Tibial nerve (tissue), 4 donors: Measurements from ENCODE around the gene AGO3. TPM values are rescaled to one million over a fixed set of nuclear protein-coding genes. Genes with fewer than 3 reads are reported as not detected.

Experiments
- DNase-seq, 2 donors: peaks; one replicate each; pipeline ENCODE4 v3.0.0-alpha.2; 2019; ENCODE audit warnings: low spot score in 2 of 2
- H3K27ac ChIP-seq, 4 donors: fragments of 200-600 bp; sonication (generic) in 3 of 4; one replicate each; pipeline ENCODE4 v1.5.1; 2017 to 2019; ENCODE audit warnings: mild to moderate bottlenecking in 1 of 4
- H3K27me3 ChIP-seq, 2 donors: fragments of 200-600 bp; sonication (generic) in 1 of 2; one replicate each; pipeline versions ENCODE4 v1.5.1 to v1.6.0; 2017 to 2019
- H3K36me3 ChIP-seq, 3 donors: fragments of 200-600 bp; sonication (generic); one replicate each; pipeline ENCODE4 v1.5.1; 2018 to 2019
- H3K4me1 ChIP-seq, 4 donors: fragments of 200-600 bp; sonication (generic) in 3 of 4; one replicate each; pipeline ENCODE4 v1.5.1; 2017 to 2019
- H3K4me3 ChIP-seq, 4 donors: fragments of 200-600 bp; sonication (generic) in 3 of 4; one replicate each; pipeline ENCODE4 v1.5.1; 2017 to 2019; ENCODE audit warnings: mild to moderate bottlenecking in 1 of 4, moderate library complexity in 1 of 4
- H3K9me3 ChIP-seq, 4 donors: fragments of 200-600 bp; sonication (generic) in 3 of 4; one replicate each; pipeline ENCODE4 v1.5.1; 2017 to 2019
- EP300 ChIP-seq, 2 donors: sonication (generic); formaldehyde crosslinking; IDR thresholded peaks; one replicate each; pipeline ENCODE4 v1.6.1; 2017; ENCODE audit warnings: antibody characterized with exemption in 2 of 2, mild to moderate bottlenecking in 1 of 2
- POLR2A ChIP-seq, 2 donors: fragments of 450-650 bp; IDR thresholded peaks; one replicate each; pipeline ENCODE4 v1.6.1; 2017; ENCODE audit warnings: antibody characterized with exemption in 2 of 2, mild to moderate bottlenecking in 2 of 2, moderate library complexity in 2 of 2
- WGBS, 2 donors: methylation state at CpG; one replicate each; pipeline ENCODE4 v1.1.5; 2018; 5-methylcytosine and 5-hydroxymethylcytosine counted together
- total RNA-seq, 4 donors: library from RNA; depleted of rRNA; stranded (reverse); fragments of >200 nt; gene quantifications; one replicate each; pipeline ENCODE4 v1.1.0, GENCODE V29; 2016
- TF ChIP-seq, protein P1 (sequence below), 5 experiments: fragments of 200-600 bp in 3 of 5; fragments of 450-650 bp in 2 of 5; sonication (generic) in 3 of 5; IDR thresholded peaks; one replicate each; pipeline ENCODE4 v1.5.1; 2016 to 2019; ENCODE audit warnings: antibody characterized with exemption in 5 of 5, mild to moderate bottlenecking in 3 of 5, moderate library complexity in 2 of 5

AGO3 gene
- total RNA-seq, 4 donors from 2014 or later = 16.2 to 31.8 (median 27.7) TPM

- no peak overlapping the region for H3K4me3 ChIP-seq
- no peak for TF ChIP-seq EP300 (IDR thresholded peaks at IDR 0.05)
- no peak for TF ChIP-seq POLR2A (IDR thresholded peaks at IDR 0.05)
- TF ChIP-seq, protein P1, sequence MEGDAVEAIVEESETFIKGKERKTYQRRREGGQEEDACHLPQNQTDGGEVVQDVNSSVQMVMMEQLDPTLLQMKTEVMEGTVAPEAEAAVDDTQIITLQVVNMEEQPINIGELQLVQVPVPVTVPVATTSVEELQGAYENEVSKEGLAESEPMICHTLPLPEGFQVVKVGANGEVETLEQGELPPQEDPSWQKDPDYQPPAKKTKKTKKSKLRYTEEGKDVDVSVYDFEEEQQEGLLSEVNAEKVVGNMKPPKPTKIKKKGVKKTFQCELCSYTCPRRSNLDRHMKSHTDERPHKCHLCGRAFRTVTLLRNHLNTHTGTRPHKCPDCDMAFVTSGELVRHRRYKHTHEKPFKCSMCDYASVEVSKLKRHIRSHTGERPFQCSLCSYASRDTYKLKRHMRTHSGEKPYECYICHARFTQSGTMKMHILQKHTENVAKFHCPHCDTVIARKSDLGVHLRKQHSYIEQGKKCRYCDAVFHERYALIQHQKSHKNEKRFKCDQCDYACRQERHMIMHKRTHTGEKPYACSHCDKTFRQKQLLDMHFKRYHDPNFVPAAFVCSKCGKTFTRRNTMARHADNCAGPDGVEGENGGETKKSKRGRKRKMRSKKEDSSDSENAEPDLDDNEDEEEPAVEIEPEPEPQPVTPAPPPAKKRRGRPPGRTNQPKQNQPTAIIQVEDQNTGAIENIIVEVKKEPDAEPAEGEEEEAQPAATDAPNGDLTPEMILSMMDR (IDR thresholded peaks at IDR 0.05) = no peak
- WGBS, 2 donors = 91 to 95% methylated on average over 1 of the region's 1 CpG
- H3K4me1 ChIP-seq = no peaks in the 10 kb centered on the region
- no peaks in the 10 kb centered on the region for H3K27me3 ChIP-seq
- H3K27ac ChIP-seq = no peak overlapping the region
- DNase-seq = no peak
- H3K9me3 ChIP-seq = no peaks in the 10 kb centered on the region
- peaks cover 0 to 49% (median 0%) of the 10 kb centered on the region in 3 donors for H3K36me3 ChIP-seq
Observed at GRCh38 chr1:35988237-35988636, 57.3 kb downstream of the AGO3 start.

- no peak for TF ChIP-seq EP300 (IDR thresholded peaks at IDR 0.05)
- 97 to 100% methylated on average over 3 of the region's 3 CpGs for WGBS, 2 donors
- Histone ChIP-seq H3K4me1 (no peaks in the 10 kb centered on the region), H3K27me3 (no peaks in the 10 kb centered on the region), H3K27ac (no peak overlapping the region), H3K36me3 (peaks cover 0 to 45% (median 0%) of the 10 kb centered on the region in 3 donors), H3K9me3 (no peaks in the 10 kb centered on the region), H3K4me3 (no peak overlapping the region)
- no peak for DNase-seq
Observed at GRCh38 chr1:36006941-36007500, 76.1 kb downstream of the AGO3 start.

GRCh38 chr1:36007741-36008140, 76.8 kb downstream of the AGO3 start:
- no peaks in the 10 kb centered on the region for H3K27me3 ChIP-seq
- TF ChIP-seq, protein P1 (IDR thresholded peaks at IDR 0.05) = no peak
- TF ChIP-seq POLR2A (IDR thresholded peaks at IDR 0.05) (no peak), EP300 (IDR thresholded peaks at IDR 0.05) (no peak)
- no peaks in the 10 kb centered on the region for H3K9me3 ChIP-seq
- peaks cover 0 to 42% (median 0%) of the 10 kb centered on the region in 3 donors for H3K36me3 ChIP-seq
- H3K27ac ChIP-seq = no peak overlapping the region
- DNase-seq = no peak
- H3K4me3 ChIP-seq = no peak overlapping the region
- WGBS, 2 donors = 63 to 81% methylated on average over 2 of the region's 2 CpGs
- H3K4me1 ChIP-seq = no peaks in the 10 kb centered on the region

GRCh38 chr1:36008546-36009197, 77.8 kb downstream of the AGO3 start:
- Histone ChIP-seq H3K27me3 (no peaks in the 10 kb centered on the region), H3K9me3 (no peaks in the 10 kb centered on the region), H3K4me1 (no peaks in the 10 kb centered on the region), H3K4me3 (no peak overlapping the region), H3K36me3 (peaks cover 0 to 50% (median 0%) of the 10 kb centered on the region in 3 donors), H3K27ac (no peak overlapping the region)
- DNase-seq = no peak
- TF ChIP-seq EP300 (IDR thresholded peaks at IDR 0.05) = no peak
- TF ChIP-seq POLR2A (IDR thresholded peaks at IDR 0.05) = no peak
- TF ChIP-seq, protein P1 (IDR thresholded peaks at IDR 0.05) = no peak
- 85 to 86% methylated on average over 9 of the region's 9 CpGs for WGBS, 2 donors

DNA sequence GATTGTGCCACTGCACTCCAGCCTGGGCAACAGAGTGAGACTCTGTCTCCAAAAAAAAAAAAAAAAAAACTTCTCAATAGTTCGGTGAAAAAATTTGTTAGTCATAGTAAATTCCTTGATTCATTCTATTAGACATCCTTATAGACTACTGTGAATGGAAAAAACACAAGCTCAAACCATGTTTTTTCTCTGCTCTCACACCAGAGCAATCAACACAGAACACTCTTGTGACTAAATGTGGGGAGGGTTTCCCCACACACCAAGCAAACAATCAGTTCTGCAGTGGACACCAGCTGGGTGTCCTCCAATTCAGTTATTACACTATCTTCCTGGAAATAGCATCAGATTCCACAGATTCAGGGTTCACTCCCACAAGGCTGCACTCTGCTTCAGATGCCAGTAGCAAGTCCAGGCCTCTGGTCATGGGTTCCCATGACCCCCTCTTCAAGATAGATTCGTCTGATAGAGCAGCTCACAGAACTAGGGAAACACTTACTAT, 83.9 kb downstream of the AGO3 start:
- Histone ChIP-seq H3K36me3 (peaks cover 3 to 89% (median 4%) of the 10 kb centered on the region in 3 donors), H3K9me3 (no peaks in the 10 kb centered on the region), H3K4me3 (no peak overlapping the region), H3K27me3 (no peaks in the 10 kb centered on the region), H3K27ac (no peak overlapping the region), H3K4me1 (no peaks in the 10 kb centered on the region)
- WGBS, 2 donors = 87 to 90% methylated on average over 2 of the region's 2 CpGs
- DNase-seq = no peak
- TF ChIP-seq EP300 (IDR thresholded peaks at IDR 0.05) (no peak), POLR2A (IDR thresholded peaks at IDR 0.05) (no peak)
- TF ChIP-seq, protein P1 (IDR thresholded peaks at IDR 0.05) = no peak
